MM.1S (cell line): ENCODE measurements around the gene RABEP2.
"Not testable (repeated sequence)": the region's sequence is repeated elsewhere in the genome, so short reads cannot be mapped to it uniquely, and the experiment has no call there.

Experiments used
- DNase-seq: peaks from one replicate; pipeline ENCODE4 v3.0.0-alpha.2; 2015
- H2AFZ ChIP-seq: fragments of 300-600 bp; sonication (generic); 2 replicates; pipeline ENCODE4 v1.6.0; 2016; ENCODE audit warnings: antibody characterized with exemption, low read length
- H3F3A ChIP-seq: fragments of 300-600 bp; sonication (generic); 2 replicates; pipeline ENCODE4 v1.6.1; 2016; ENCODE audit warnings: mild to moderate bottlenecking, antibody characterized with exemption, low read length, moderate library complexity, mixed read lengths; ENCODE audit not compliant: insufficient read depth
- H3K27ac ChIP-seq: fragments of 300-600 bp; sonication (generic); 2 replicates; pipeline ENCODE4 v1.5.1; 2016; ENCODE audit warnings: mild to moderate bottlenecking, low read length
- H3K27me3 ChIP-seq: fragments of 300-600 bp; sonication (generic); replicated peaks from 2 replicates; pipeline ENCODE4 v1.6.0; 2016; ENCODE audit warnings: low read length; ENCODE audit not compliant: insufficient read depth
- H3K36me3 ChIP-seq: fragments of 300-600 bp; sonication (generic); replicated peaks from 2 replicates; pipeline ENCODE4 v1.6.1; 2016; ENCODE audit warnings: mild to moderate bottlenecking, low read length, mixed read lengths; ENCODE audit not compliant: insufficient read depth
- H3K4me1 ChIP-seq: fragments of 300-600 bp; sonication (generic); 2 replicates; pipeline ENCODE4 v1.6.1; 2016; ENCODE audit warnings: low read length, mixed read lengths
- H3K4me2 ChIP-seq: fragments of 300-600 bp; sonication (generic); 2 replicates; pipeline ENCODE4 v1.6.0; 2016; ENCODE audit warnings: low read depth, low read length
- H3K4me3 ChIP-seq: fragments of 300-600 bp; sonication (generic); 2 replicates; pipeline ENCODE4 v1.5.1; 2016; ENCODE audit warnings: low read length, mixed read lengths
- H3K79me2 ChIP-seq: fragments of 300-600 bp; sonication (generic); 2 replicates; pipeline ENCODE4 v1.6.1; 2016; ENCODE audit warnings: mixed run types, low read length, mixed read lengths
- H3K9ac ChIP-seq: fragments of 300-600 bp; sonication (generic); 2 replicates; pipeline ENCODE4 v1.6.1; 2016; ENCODE audit warnings: low read length, mixed read lengths
- H3K9me2 ChIP-seq: fragments of 300-600 bp; sonication (generic); replicated peaks from 2 replicates; pipeline ENCODE4 v1.6.1; 2016; ENCODE audit warnings: mild to moderate bottlenecking, low read length, mixed read lengths; ENCODE audit not compliant: insufficient read depth
- H3K9me3 ChIP-seq: fragments of 300-600 bp; sonication (generic); replicated peaks from 2 replicates; pipeline ENCODE4 v1.6.1; 2016; ENCODE audit warnings: mild to moderate bottlenecking, low read length, mixed read lengths; ENCODE audit not compliant: insufficient read depth
- H4K20me1 ChIP-seq: fragments of 300-600 bp; sonication (generic); 2 replicates; pipeline ENCODE4 v1.6.1; 2016; ENCODE audit warnings: mild to moderate bottlenecking, low read length, moderate library complexity, mixed read lengths; ENCODE audit not compliant: insufficient read depth
- CTCF ChIP-seq: fragments of 300-600 bp; sonication (generic); IDR thresholded peaks from 2 replicates; pipeline ENCODE4 v1.5.1; 2016; ENCODE audit warnings: antibody characterized with exemption, low read length, mixed read lengths
- EZH2 ChIP-seq: fragments of 300-600 bp; sonication (generic); optimal IDR thresholded peaks from 2 replicates; pipeline ENCODE3; 2017; ENCODE audit warnings: low read depth, mild to moderate bottlenecking, antibody characterized with exemption, low read length, mixed read lengths
- EZH2phosphoT487 ChIP-seq: fragments of 300-600 bp; sonication (generic); IDR thresholded peaks from 2 replicates; pipeline ENCODE4 v1.6.1; 2018; ENCODE audit warnings: antibody characterized with exemption, low read length

The RABEP2 gene

GRCh38 chr16:28927815-28928214 lies 2.8 kb upstream of the RABEP2 start:
- Histone ChIP-seq H3K9me2 (no peaks in the 10 kb centered on the region), H3K79me2 (peaks cover 10% of the 10 kb centered on the region), H3K4me2 (no peak overlapping the region), H3K4me1 (peaks cover 16% of the 10 kb centered on the region), H3K27me3 (no peaks in the 10 kb centered on the region), H3K9ac (no peak overlapping the region), H3K27ac (no peak overlapping the region), H3F3A (peaks cover 21% of the 10 kb centered on the region), H3K9me3 (no peaks in the 10 kb centered on the region), H3K4me3 (no peak overlapping the region), H4K20me1 (no peaks in the 10 kb centered on the region), H3K36me3 (peaks cover 2% of the 10 kb centered on the region; the same call in 1 of the 2 replicates), H2AFZ (no peak overlapping the region)
- TF ChIP-seq EZH2 (no peak), CTCF (no peak), EZH2phosphoT487 (no peak)
- no peak for DNase-seq

- H2AFZ ChIP-seq, H3K27me3 ChIP-seq, H3K9ac ChIP-seq, H3K36me3 ChIP-seq, H3K9me3 ChIP-seq, H3K4me3 ChIP-seq, H3K9me2 ChIP-seq, H3K27ac ChIP-seq, DNase-seq, H4K20me1 ChIP-seq: not testable (repeated sequence)
- Histone ChIP-seq H3K79me2 (peaks cover 18% of the 10 kb centered on the region), H3K4me2 (peak overlapping the region; percentile 97; the same call in 1 of the 2 replicates), H3K4me1 (peaks cover 16% of the 10 kb centered on the region), H3F3A (peaks cover 21% of the 10 kb centered on the region)
Measured at GRCh38 chr16:28926284-28926683, 1.2 kb upstream of the RABEP2 start.

GRCh38 chr16:28925386-28926228 lies 569 bp upstream of the RABEP2 start:
- Histone ChIP-seq H3K9ac (peak overlapping the region; percentile 95), H3K9me3 (no peaks in the 10 kb centered on the region), H4K20me1 (no peaks in the 10 kb centered on the region), H3K27ac (peak overlapping the region; percentile 93), H3K4me1 (peaks cover 16% of the 10 kb centered on the region), H3K36me3 (peaks cover 3% of the 10 kb centered on the region; the same call in 1 of the 2 replicates), H3K4me3 (peak overlapping the region; percentile 87), H3K79me2 (peaks cover 21% of the 10 kb centered on the region), H2AFZ (peak overlapping the region; percentile 81), H3K9me2 (no peaks in the 10 kb centered on the region), H3K4me2 (peak overlapping the region; percentile 97), H3F3A (peaks cover 21% of the 10 kb centered on the region), H3K27me3 (no peaks in the 10 kb centered on the region)
- peak; percentile 67 for DNase-seq
- TF ChIP-seq EZH2phosphoT487: no peak
- no peak for TF ChIP-seq CTCF
- TF ChIP-seq EZH2: no peak

- H3K36me3 ChIP-seq: peaks cover 3% of the 10 kb centered on the region; the same call in 1 of the 2 replicates
- peak overlapping the region; percentile 73 for H3K9ac ChIP-seq
- peak overlapping the region; percentile 95 for H2AFZ ChIP-seq
- H3K4me3 ChIP-seq: peak overlapping the region; percentile 87
- peaks cover 21% of the 10 kb centered on the region for H3K79me2 ChIP-seq
- H3K4me1 ChIP-seq: peaks cover 16% of the 10 kb centered on the region
- TF ChIP-seq EZH2 (no peak), EZH2phosphoT487 (no peak), CTCF (peak; percentile 35)
- H3K27ac ChIP-seq: peak overlapping the region; percentile 93
- peak overlapping the region; percentile 100 for H3K4me2 ChIP-seq
- no peaks in the 10 kb centered on the region for H3K9me2 ChIP-seq
- peaks cover 21% of the 10 kb centered on the region for H3F3A ChIP-seq
- no peaks in the 10 kb centered on the region for H3K27me3 ChIP-seq
- no peaks in the 10 kb centered on the region for H4K20me1 ChIP-seq
- no peaks in the 10 kb centered on the region for H3K9me3 ChIP-seq
- no peak for DNase-seq
Measured at GRCh38 chr16:28924399-28924761, 658 bp downstream of the RABEP2 start.
